CD4-positive, alpha-beta T cell treated with Interleukin-10 for 1 hour (primary cell): ENCODE data around the gene KCNQ1.

Experiments
- DNase-seq: peaks from one replicate; pipeline ENCODE4 v3.0.0-alpha.2; 2020

KCNQ1 gene

GRCh38 chr11:2527621-2528291 lies 82.9 kb downstream of the KCNQ1 start:
- no peak for DNase-seq

- no peak for DNase-seq
Measured at GRCh38 chr11:2528301-2529050, 83.7 kb downstream of the KCNQ1 start.

- DNase-seq, result no peak
Measured at GRCh38 chr11:2529173-2529572, 84.4 kb downstream of the KCNQ1 start.

- DNase-seq, result no peak
Measured at GRCh38 chr11:2529636-2530035, 84.8 kb downstream of the KCNQ1 start.

GRCh38 chr11:2530131-2530854 lies 85.5 kb downstream of the KCNQ1 start:
- no peak for DNase-seq

GRCh38 chr11:2530855-2531200 lies 86.0 kb downstream of the KCNQ1 start:
- no peak for DNase-seq

- DNase-seq, result peak; percentile 64
Measured at GRCh38 chr11:2531277-2531986, 86.6 kb downstream of the KCNQ1 start.

GRCh38 chr11:2531987-2532703 lies 87.3 kb downstream of the KCNQ1 start:
- DNase-seq, result no peak

GRCh38 chr11:2532704-2533586 lies 88.1 kb downstream of the KCNQ1 start:
- DNase-seq, result peak; percentile 91

GRCh38 chr11:2533587-2534133 lies 88.9 kb downstream of the KCNQ1 start:
- peak; percentile 20 for DNase-seq

GRCh38 chr11:2534134-2534956 lies 89.5 kb downstream of the KCNQ1 start:
- no peak for DNase-seq

GRCh38 chr11:2534957-2535672 lies 90.3 kb downstream of the KCNQ1 start:
- no peak for DNase-seq

- no peak for DNase-seq
Measured at GRCh38 chr11:2535673-2536439, 91.0 kb downstream of the KCNQ1 start.

GRCh38 chr11:2536440-2536989 lies 91.7 kb downstream of the KCNQ1 start:
- DNase-seq, result no peak

- DNase-seq, result no peak
Measured at GRCh38 chr11:2537010-2537705, 92.3 kb downstream of the KCNQ1 start.

GRCh38 chr11:2537896-2538724 lies 93.3 kb downstream of the KCNQ1 start:
- DNase-seq, result no peak

GRCh38 chr11:2538951-2539350 lies 94.1 kb downstream of the KCNQ1 start:
- DNase-seq, result no peak
